ENCODE measurements around the gene SLC6A9.
A peak's percentile ranks its signal among the peaks of the same experiment; 100 is the strongest.

SLC6A9 gene

GRCh38 chr1:43979528-43980254 lies 51.6 kb downstream of the SLC6A9 start:
- Histone ChIP-seq H3K4me3 (replicated peaks; ENCODE audit: low read depth, low read length) (peak overlapping the region; percentile 70), H3K27me3 (replicated peaks; ENCODE audit: control insufficient read depth, insufficient read depth, low read length) (no peaks in the 10 kb centered on the region), H3K36me3 (ENCODE audit: control insufficient read depth, insufficient read depth, low read length) (peaks cover 15% of the 10 kb centered on the region)
- DNase-seq (ENCODE audit: extremely low read depth, insufficient read length), result peak; percentile 64
- TF ChIP-seq CTCF (IDR thresholded peaks at IDR 0.05; ENCODE audit: insufficient read depth, low read length, poor library complexity, severe bottlenecking), result no peak

- Histone ChIP-seq H3K27me3 (replicated peaks; ENCODE audit: control insufficient read depth, insufficient read depth, low read length) (no peaks in the 10 kb centered on the region), H3K4me3 (replicated peaks; ENCODE audit: low read depth, low read length) (peak overlapping the region; percentile 70), H3K36me3 (ENCODE audit: control insufficient read depth, insufficient read depth, low read length) (peaks cover 15% of the 10 kb centered on the region)
- no peak for DNase-seq (ENCODE audit: extremely low read depth, insufficient read length)
- no peak for TF ChIP-seq CTCF (IDR thresholded peaks at IDR 0.05; ENCODE audit: insufficient read depth, low read length, poor library complexity, severe bottlenecking)
Observed at GRCh38 chr1:43979261-43979527, 52.1 kb downstream of the SLC6A9 start.

- DNase-seq (ENCODE audit: extremely low read depth, insufficient read length), result peak; percentile 64
- H3K36me3 ChIP-seq (ENCODE audit: control insufficient read depth, insufficient read depth, low read length), result peaks cover 15% of the 10 kb centered on the region
- H3K27me3 ChIP-seq (replicated peaks; ENCODE audit: control insufficient read depth, insufficient read depth, low read length), result no peaks in the 10 kb centered on the region
- peak within 1 kb of the TSS; percentile 70 for H3K4me3 ChIP-seq (replicated peaks; ENCODE audit: low read depth, low read length)
- TF ChIP-seq CTCF (IDR thresholded peaks at IDR 0.05; ENCODE audit: insufficient read depth, low read length, poor library complexity, severe bottlenecking), result no peak
Observed at GRCh38 chr1:43978551-43979260, 52.6 kb downstream of the SLC6A9 start, which contains the start of gene B4GALT2. B4GALT2 (plus strand) TSS chr1:43979210; CDS start chr1:43981161, 1,951 bp downstream.

GRCh38 chr1:43978264-43978550 lies 53.1 kb downstream of the SLC6A9 start:
- Histone ChIP-seq H3K27me3 (replicated peaks; ENCODE audit: control insufficient read depth, insufficient read depth, low read length) (no peaks in the 10 kb centered on the region), H3K4me3 (replicated peaks; ENCODE audit: low read depth, low read length) (peak overlapping the region; percentile 70), H3K36me3 (ENCODE audit: control insufficient read depth, insufficient read depth, low read length) (peaks cover 15% of the 10 kb centered on the region)
- TF ChIP-seq CTCF (IDR thresholded peaks at IDR 0.05; ENCODE audit: insufficient read depth, low read length, poor library complexity, severe bottlenecking), result no peak
- no peak for DNase-seq (ENCODE audit: extremely low read depth, insufficient read length)

GRCh38 chr1:43977376-43978263 lies 53.6 kb downstream of the SLC6A9 start:
- no peak overlapping the region for H3K4me3 ChIP-seq (replicated peaks; ENCODE audit: low read depth, low read length)
- no peak for TF ChIP-seq CTCF (IDR thresholded peaks at IDR 0.05; ENCODE audit: insufficient read depth, low read length, poor library complexity, severe bottlenecking)
- peaks cover 15% of the 10 kb centered on the region for H3K36me3 ChIP-seq (ENCODE audit: control insufficient read depth, insufficient read depth, low read length)
- DNase-seq (ENCODE audit: extremely low read depth, insufficient read length), result no peak
- no peaks in the 10 kb centered on the region for H3K27me3 ChIP-seq (replicated peaks; ENCODE audit: control insufficient read depth, insufficient read depth, low read length)
